Gastroesophageal sphincter (tissue), 3 donors: ENCODE measurements around the gene MIXL1.

ENCODE experiments used
- POLR2A ChIP-seq, 2 donors: fragments of 450-650 bp; IDR thresholded peaks; one replicate each; pipeline ENCODE4 v1.6.1; 2017; ENCODE audit warnings: antibody characterized with exemption in 2 of 2, mild to moderate bottlenecking in 2 of 2, moderate library complexity in 1 of 2
- POLR2AphosphoS5 ChIP-seq: sonication (generic); formaldehyde crosslinking; IDR thresholded peaks from one replicate; pipeline ENCODE4 v1.6.1; 2017; ENCODE audit warnings: antibody characterized with exemption
- TF ChIP-seq, protein P1 (sequence below), 4 experiments: fragments of 200-600 bp in 2 of 4; fragments of 450-650 bp in 2 of 4; sonication (generic) in 1 of 4; IDR thresholded peaks; one replicate each; pipeline ENCODE4 v1.5.1; 2017 to 2019; ENCODE audit warnings: antibody characterized with exemption in 4 of 4, mild to moderate bottlenecking in 2 of 4, moderate library complexity in 2 of 4

- TF ChIP-seq POLR2A (IDR thresholded peaks at IDR 0.05): no peak
- TF ChIP-seq, protein P1, sequence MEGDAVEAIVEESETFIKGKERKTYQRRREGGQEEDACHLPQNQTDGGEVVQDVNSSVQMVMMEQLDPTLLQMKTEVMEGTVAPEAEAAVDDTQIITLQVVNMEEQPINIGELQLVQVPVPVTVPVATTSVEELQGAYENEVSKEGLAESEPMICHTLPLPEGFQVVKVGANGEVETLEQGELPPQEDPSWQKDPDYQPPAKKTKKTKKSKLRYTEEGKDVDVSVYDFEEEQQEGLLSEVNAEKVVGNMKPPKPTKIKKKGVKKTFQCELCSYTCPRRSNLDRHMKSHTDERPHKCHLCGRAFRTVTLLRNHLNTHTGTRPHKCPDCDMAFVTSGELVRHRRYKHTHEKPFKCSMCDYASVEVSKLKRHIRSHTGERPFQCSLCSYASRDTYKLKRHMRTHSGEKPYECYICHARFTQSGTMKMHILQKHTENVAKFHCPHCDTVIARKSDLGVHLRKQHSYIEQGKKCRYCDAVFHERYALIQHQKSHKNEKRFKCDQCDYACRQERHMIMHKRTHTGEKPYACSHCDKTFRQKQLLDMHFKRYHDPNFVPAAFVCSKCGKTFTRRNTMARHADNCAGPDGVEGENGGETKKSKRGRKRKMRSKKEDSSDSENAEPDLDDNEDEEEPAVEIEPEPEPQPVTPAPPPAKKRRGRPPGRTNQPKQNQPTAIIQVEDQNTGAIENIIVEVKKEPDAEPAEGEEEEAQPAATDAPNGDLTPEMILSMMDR (IDR thresholded peaks at IDR 0.05): no peak
- TF ChIP-seq POLR2AphosphoS5: no peak
These were observed 7.4 kb upstream of the MIXL1 start for GRCh38 chr1:226216056-226216455.
